Panc1 (cell line): ENCODE data around the gene DRAXIN. TPM values are rescaled to one million over a fixed set of nuclear protein-coding genes. Genes with fewer than 3 reads are reported as not detected.

Source experiments
- ATAC-seq: fragments of 200-7000 bp; cut with Tn5 transposase; 2 replicates; pipeline ENCODE4 v1.9.1; 2020; ENCODE audit warnings: mild to moderate bottlenecking, moderate library complexity
- BruUV-seq: library from RNA; stranded (reverse); fragments of 400-500 nt; replicated peaks from 2 replicates; lab custom pipeline; 2021; lab: Mats Ljungman, UMichigan
- CTCF ChIA-PET: fragments of 300-600 bp; sonication (Branson Sonifier 250); formaldehyde crosslinking; loops from one replicate; lab custom pipeline; 2022; ENCODE audit warnings: antibody characterized with exemption; lab: Charles Lee
- POLR2A ChIA-PET: fragments of 300-600 bp; sonication (Branson Sonifier 250); formaldehyde crosslinking; loops from one replicate; lab custom pipeline; 2022; ENCODE audit warnings: antibody characterized with exemption; lab: Charles Lee
- DNase-seq: peaks from one replicate; pipeline ENCODE4 v3.0.0-alpha.2; 2010; ENCODE audit warnings: low read depth, low spot score
- H3K27ac ChIP-seq: 2 replicates; pipeline ENCODE4 v1.5.1; 2011; ENCODE audit warnings: mild to moderate bottlenecking, low read length, inconsistent platforms
- H3K27me3 ChIP-seq: fragments of 200-500 bp; sonication (Bioruptor generic); 2 replicates; pipeline ENCODE4 v1.6.0; 2014; ENCODE audit warnings: low read length, inconsistent platforms; ENCODE audit not compliant: control insufficient read depth, insufficient read depth
- H3K36me3 ChIP-seq: fragments of 200-500 bp; sonication (Bioruptor generic); 2 replicates; pipeline ENCODE4 v1.5.1; 2014; ENCODE audit warnings: inconsistent platforms, mild to moderate bottlenecking, low read length, moderate library complexity; ENCODE audit not compliant: control insufficient read depth, insufficient read depth
- H3K4me1 ChIP-seq: 2 replicates; pipeline ENCODE4 v1.5.1; 2011; ENCODE audit warnings: inconsistent platforms, mild to moderate bottlenecking, low read length, moderate library complexity; ENCODE audit not compliant: control insufficient read depth, insufficient read depth
- H3K4me3 ChIP-seq, 2 experiments: 2 replicates each; pipeline ENCODE4 v1.5.1; 2011 to 2012; ENCODE audit warnings: low read depth in 2 of 2, low read length in 2 of 2, mild to moderate bottlenecking in 2 of 2, inconsistent platforms in 1 of 2, moderate library complexity in 1 of 2
- H3K9me3 ChIP-seq: fragments of 200-500 bp; sonication (Bioruptor generic); 2 replicates; pipeline ENCODE4 v1.5.1; 2014; ENCODE audit warnings: low read depth, mild to moderate bottlenecking, inconsistent platforms, low read length, moderate library complexity; ENCODE audit not compliant: control insufficient read depth, insufficient read depth
- POLR2AphosphoS5 ChIP-seq: IDR thresholded peaks from 2 replicates; pipeline ENCODE4 v1.6.1; 2012; ENCODE audit warnings: mild to moderate bottlenecking, low read depth, low read length, moderate library complexity
- SIN3A ChIP-seq: IDR thresholded peaks from 2 replicates; pipeline ENCODE4 v1.6.1; 2012; ENCODE audit warnings: low read depth, mild to moderate bottlenecking, low read length, moderate library complexity, borderline replicate concordance; ENCODE audit not compliant: insufficient read depth
- TCF7L2 ChIP-seq: IDR thresholded peaks from 2 replicates; pipeline ENCODE4 v1.6.1; 2011; ENCODE audit warnings: mild to moderate bottlenecking, low read depth, low read length, inconsistent platforms
- in situ Hi-C: cut with HindIII; loops from 2 replicates; pipeline ENCODE4 v1.10.0; 2016; ENCODE audit warnings: low sequenced_read_pairs, low pct_unique_long_range_greater_than_20kb
- intact Hi-C: fragments of 100-400 bp; cut with micrococcal nuclease; formaldehyde crosslinking; loops from one replicate; pipeline ENCODE4 v1.10.0; 2022; ENCODE audit not compliant: unreplicated experiment
- total RNA-seq: library from RNA; stranded (reverse); gene quantifications from one replicate; pipeline ENCODE4 v1.2.1, GENCODE V29; 2021; ENCODE audit not compliant: unreplicated experiment
- TF ChIP-seq, protein P1 (sequence below): fragments of 450-650 bp; IDR thresholded peaks from 2 replicates; pipeline ENCODE4 v1.5.1; 2017; ENCODE audit warnings: mild to moderate bottlenecking
- TF ChIP-seq, protein P2 (sequence below), 2 experiments: IDR thresholded peaks; 2 replicates each; pipeline ENCODE4 v1.6.1; 2011 to 2012; ENCODE audit warnings: low read depth in 2 of 2, control low read depth in 1 of 2, low read length in 1 of 2, mild to moderate bottlenecking in 1 of 2, moderate library complexity in 1 of 2; ENCODE audit not compliant: insufficient read depth in 1 of 2

DRAXIN gene
- total RNA-seq, 1 experiment from 2014 or later: 0.13 TPM

DNA sequence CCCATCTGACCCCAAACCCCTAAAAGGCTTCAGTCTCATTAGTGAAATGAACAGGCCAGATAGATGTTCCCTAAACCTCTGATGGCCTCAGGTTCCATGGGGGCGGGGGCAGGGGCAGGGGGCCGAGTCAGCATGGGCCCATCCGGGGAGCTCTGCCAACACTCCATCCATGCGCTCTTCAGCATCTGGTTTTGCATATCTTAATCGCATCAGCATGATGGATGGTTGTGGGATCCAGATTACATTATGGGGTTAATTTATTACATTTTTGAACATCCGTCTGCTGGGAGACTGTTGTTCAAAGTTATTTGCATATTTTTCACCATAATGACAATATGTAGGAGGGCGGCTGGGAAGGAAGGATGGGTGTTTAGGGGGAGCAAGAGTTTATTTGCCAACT lies 7.4 kb upstream of the DRAXIN start:
- Histone ChIP-seq H3K36me3 (no peaks in the 10 kb centered on the region), H3K4me1 (peaks cover 7% of the 10 kb centered on the region), H3K9me3 (no peaks in the 10 kb centered on the region), H3K4me3 (no peak overlapping the region), H3K27ac (no peak overlapping the region), H3K27me3 (no peaks in the 10 kb centered on the region)
- DNase-seq (no peak), ATAC-seq (no peak)
- intact Hi-C loops (no loop called here), in situ Hi-C loops (no loop called here)
- ChIA-PET POLR2A (no interaction called here), CTCF (no interaction called here)
- BruUV-seq: no TSS peak
- TF ChIP-seq, protein P1, sequence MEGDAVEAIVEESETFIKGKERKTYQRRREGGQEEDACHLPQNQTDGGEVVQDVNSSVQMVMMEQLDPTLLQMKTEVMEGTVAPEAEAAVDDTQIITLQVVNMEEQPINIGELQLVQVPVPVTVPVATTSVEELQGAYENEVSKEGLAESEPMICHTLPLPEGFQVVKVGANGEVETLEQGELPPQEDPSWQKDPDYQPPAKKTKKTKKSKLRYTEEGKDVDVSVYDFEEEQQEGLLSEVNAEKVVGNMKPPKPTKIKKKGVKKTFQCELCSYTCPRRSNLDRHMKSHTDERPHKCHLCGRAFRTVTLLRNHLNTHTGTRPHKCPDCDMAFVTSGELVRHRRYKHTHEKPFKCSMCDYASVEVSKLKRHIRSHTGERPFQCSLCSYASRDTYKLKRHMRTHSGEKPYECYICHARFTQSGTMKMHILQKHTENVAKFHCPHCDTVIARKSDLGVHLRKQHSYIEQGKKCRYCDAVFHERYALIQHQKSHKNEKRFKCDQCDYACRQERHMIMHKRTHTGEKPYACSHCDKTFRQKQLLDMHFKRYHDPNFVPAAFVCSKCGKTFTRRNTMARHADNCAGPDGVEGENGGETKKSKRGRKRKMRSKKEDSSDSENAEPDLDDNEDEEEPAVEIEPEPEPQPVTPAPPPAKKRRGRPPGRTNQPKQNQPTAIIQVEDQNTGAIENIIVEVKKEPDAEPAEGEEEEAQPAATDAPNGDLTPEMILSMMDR: no peak
- TF ChIP-seq POLR2AphosphoS5 (no peak), TCF7L2 (no peak), SIN3A (no peak)
- TF ChIP-seq, protein P2, sequence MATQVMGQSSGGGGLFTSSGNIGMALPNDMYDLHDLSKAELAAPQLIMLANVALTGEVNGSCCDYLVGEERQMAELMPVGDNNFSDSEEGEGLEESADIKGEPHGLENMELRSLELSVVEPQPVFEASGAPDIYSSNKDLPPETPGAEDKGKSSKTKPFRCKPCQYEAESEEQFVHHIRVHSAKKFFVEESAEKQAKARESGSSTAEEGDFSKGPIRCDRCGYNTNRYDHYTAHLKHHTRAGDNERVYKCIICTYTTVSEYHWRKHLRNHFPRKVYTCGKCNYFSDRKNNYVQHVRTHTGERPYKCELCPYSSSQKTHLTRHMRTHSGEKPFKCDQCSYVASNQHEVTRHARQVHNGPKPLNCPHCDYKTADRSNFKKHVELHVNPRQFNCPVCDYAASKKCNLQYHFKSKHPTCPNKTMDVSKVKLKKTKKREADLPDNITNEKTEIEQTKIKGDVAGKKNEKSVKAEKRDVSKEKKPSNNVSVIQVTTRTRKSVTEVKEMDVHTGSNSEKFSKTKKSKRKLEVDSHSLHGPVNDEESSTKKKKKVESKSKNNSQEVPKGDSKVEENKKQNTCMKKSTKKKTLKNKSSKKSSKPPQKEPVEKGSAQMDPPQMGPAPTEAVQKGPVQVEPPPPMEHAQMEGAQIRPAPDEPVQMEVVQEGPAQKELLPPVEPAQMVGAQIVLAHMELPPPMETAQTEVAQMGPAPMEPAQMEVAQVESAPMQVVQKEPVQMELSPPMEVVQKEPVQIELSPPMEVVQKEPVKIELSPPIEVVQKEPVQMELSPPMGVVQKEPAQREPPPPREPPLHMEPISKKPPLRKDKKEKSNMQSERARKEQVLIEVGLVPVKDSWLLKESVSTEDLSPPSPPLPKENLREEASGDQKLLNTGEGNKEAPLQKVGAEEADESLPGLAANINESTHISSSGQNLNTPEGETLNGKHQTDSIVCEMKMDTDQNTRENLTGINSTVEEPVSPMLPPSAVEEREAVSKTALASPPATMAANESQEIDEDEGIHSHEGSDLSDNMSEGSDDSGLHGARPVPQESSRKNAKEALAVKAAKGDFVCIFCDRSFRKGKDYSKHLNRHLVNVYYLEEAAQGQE (IDR thresholded peaks at IDR 0.05; ENCODE audit: insufficient read depth in 1 of 2, low read depth in 2 of 2, low read length in 1 of 2): no peak

- no TSS peak for BruUV-seq
- ChIA-PET CTCF (no interaction called here), POLR2A (no interaction called here)
- no peak overlapping the region for H3K27ac ChIP-seq
- peaks cover 7% of the 10 kb centered on the region for H3K4me1 ChIP-seq
- H3K9me3 ChIP-seq: no peaks in the 10 kb centered on the region
- DNase-seq (no peak), ATAC-seq (no peak)
- no peak for TF ChIP-seq TCF7L2
- TF ChIP-seq, protein P2 (IDR thresholded peaks at IDR 0.05; ENCODE audit: insufficient read depth in 1 of 2, low read depth in 2 of 2, low read length in 1 of 2): no peak
- TF ChIP-seq, protein P1: no peak
- no peak for TF ChIP-seq POLR2AphosphoS5
- no peak for TF ChIP-seq SIN3A
- in situ Hi-C loops (no loop called here), intact Hi-C loops (no loop called here)
- H3K4me3 ChIP-seq: no peak overlapping the region
- no peaks in the 10 kb centered on the region for H3K36me3 ChIP-seq
- no peaks in the 10 kb centered on the region for H3K27me3 ChIP-seq
These were observed 6.2 kb upstream of the DRAXIN start for GRCh38 chr1:11685210-11685752.
